Measurements from ENCODE around the gene CERS6.
A peak's percentile ranks its signal among the peaks of the same experiment; 100 is the strongest.

DNA sequence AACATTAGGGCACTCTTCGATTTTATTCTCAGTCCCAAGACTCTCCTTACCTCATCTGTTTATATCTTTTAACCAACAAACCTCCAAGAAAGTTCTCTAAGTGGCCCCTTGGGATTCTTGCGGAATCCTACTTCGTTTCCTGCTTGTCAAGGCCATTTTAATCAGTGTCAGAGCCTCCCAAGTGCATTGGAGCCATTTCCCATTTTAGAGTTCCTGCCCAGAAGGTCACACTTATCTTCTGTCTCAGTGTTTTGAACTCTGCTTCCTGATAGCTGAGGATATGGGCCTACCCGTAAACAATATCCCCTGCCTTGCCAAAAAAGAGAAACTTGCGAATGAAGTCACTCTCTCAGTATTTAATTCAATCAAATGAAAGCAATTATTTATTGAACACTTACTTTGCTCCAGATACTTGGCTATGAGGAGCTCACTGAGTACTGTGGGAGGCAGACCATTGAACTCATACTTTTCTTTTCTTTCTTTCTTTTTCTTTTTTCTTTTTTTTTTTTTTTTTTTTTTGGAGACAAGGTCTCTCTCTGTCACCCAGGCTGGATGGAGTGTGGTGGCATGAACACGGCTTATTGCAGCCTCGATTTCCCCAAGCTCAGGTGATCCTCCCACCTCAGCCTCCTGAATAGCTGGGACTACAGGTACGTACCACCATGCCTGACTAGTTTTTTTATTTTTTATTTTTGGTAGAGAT, 340.7 kb downstream of the CERS6 start:
- TF ChIP-seq, protein P1, sequence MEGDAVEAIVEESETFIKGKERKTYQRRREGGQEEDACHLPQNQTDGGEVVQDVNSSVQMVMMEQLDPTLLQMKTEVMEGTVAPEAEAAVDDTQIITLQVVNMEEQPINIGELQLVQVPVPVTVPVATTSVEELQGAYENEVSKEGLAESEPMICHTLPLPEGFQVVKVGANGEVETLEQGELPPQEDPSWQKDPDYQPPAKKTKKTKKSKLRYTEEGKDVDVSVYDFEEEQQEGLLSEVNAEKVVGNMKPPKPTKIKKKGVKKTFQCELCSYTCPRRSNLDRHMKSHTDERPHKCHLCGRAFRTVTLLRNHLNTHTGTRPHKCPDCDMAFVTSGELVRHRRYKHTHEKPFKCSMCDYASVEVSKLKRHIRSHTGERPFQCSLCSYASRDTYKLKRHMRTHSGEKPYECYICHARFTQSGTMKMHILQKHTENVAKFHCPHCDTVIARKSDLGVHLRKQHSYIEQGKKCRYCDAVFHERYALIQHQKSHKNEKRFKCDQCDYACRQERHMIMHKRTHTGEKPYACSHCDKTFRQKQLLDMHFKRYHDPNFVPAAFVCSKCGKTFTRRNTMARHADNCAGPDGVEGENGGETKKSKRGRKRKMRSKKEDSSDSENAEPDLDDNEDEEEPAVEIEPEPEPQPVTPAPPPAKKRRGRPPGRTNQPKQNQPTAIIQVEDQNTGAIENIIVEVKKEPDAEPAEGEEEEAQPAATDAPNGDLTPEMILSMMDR (IDR thresholded peaks at IDR 0.05): no peak
- TF ChIP-seq POLR2AphosphoS5 (IDR thresholded peaks at IDR 0.05; ENCODE audit: insufficient read depth in 1 of 2, low read depth in 1 of 2) (peak in 1 of 2 donors; percentile 40), POLR2A (IDR thresholded peaks at IDR 0.05) (no peak)
